Gastrocnemius medialis (tissue), 4 donors: Measurements from ENCODE around the gene GPR55.

ENCODE experiments used
- CTCF ChIP-seq, 5 experiments: fragments of 450-650 bp in 3 of 5; fragments of 200-600 bp in 2 of 5; sonication (generic) in 2 of 5; IDR thresholded peaks in 4 of 5; conservative IDR thresholded peaks in 1 of 5; 1 replicate in 4 of 5; 2 replicates in 1 of 5; pipeline ENCODE4 v1.5.1; 2016 to 2019; ENCODE audit warnings: antibody characterized with exemption in 5 of 5, mild to moderate bottlenecking in 3 of 5, moderate library complexity in 3 of 5
- POLR2A ChIP-seq, 2 donors: fragments of 450-650 bp; IDR thresholded peaks; one replicate each; pipeline ENCODE4 v1.6.1; 2017; ENCODE audit warnings: antibody characterized with exemption in 2 of 2, mild to moderate bottlenecking in 2 of 2, moderate library complexity in 2 of 2

- TF ChIP-seq POLR2A (IDR thresholded peaks at IDR 0.05), result no peak
- TF ChIP-seq CTCF (IDR thresholded peaks at IDR 0.05 in 4 of 5, conservative IDR thresholded peaks at IDR 0.05 in 1 of 5), result no peak
Measured at GRCh38 chr2:230922951-230923717, 1.9 kb downstream of the GPR55 start.
